Fibroblast of skin of right quadriceps (primary cell): ENCODE measurements around the gene HPSE2.

Source experiments
- DNase-seq: peaks from one replicate; pipeline ENCODE4 v3.0.0-alpha.2; 2013

Gene HPSE2

GRCh38 chr10:98482096-98482495 is 753.6 kb downstream of the HPSE2 start:
- no peak for DNase-seq

GRCh38 chr10:98481404-98481945 is 754.2 kb downstream of the HPSE2 start:
- no peak for DNase-seq

GRCh38 chr10:98478430-98479222 is 757.0 kb downstream of the HPSE2 start:
- peak; percentile 31 for DNase-seq

DNA sequence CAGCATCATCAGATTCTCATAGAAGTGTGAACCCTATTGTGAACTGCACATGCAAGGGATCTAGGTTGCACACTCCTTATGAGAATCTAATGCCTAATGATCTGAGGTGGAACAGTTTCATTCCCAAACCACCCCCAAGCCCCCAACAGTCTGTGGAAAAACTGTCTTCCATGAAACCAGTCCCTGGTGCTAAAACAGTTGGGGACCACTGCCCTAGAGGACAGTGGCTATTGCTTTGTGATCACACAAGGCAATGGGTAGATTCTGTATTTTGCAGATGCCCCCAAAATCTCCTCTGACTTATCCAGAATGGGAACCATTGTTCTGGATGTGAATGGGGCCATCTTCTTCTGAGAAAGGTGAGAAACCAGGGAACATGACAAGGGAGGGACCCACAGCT is 757.8 kb downstream of the HPSE2 start:
- DNase-seq, result no peak

GRCh38 chr10:98474628-98475027 is 761.0 kb downstream of the HPSE2 start:
- DNase-seq, result no peak

DNA sequence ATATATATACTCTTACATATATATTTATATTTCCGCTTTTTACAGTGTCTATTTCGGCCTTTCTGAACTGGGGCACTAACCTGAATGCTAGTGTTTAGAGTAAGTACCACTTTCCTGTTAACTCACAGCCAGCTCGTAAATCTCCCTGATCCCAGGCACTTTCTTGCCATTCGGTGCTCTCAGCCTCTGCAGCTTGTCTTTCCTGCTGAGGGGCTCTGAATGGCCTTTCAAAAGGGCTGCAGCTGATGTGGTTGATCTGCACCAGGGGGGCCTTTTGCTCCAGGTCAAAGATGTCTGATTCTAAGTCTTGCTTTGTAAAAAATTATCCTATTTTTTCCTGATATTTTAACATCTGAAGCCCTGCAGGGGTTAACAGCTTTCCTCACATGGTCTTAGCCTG is 763.5 kb downstream of the HPSE2 start:
- no peak for DNase-seq

- DNase-seq, result no peak
These were observed 764.8 kb downstream of the HPSE2 start for GRCh38 chr10:98470850-98471249.

- no peak for DNase-seq
These were observed 766.4 kb downstream of the HPSE2 start for GRCh38 chr10:98469001-98469931.

DNA sequence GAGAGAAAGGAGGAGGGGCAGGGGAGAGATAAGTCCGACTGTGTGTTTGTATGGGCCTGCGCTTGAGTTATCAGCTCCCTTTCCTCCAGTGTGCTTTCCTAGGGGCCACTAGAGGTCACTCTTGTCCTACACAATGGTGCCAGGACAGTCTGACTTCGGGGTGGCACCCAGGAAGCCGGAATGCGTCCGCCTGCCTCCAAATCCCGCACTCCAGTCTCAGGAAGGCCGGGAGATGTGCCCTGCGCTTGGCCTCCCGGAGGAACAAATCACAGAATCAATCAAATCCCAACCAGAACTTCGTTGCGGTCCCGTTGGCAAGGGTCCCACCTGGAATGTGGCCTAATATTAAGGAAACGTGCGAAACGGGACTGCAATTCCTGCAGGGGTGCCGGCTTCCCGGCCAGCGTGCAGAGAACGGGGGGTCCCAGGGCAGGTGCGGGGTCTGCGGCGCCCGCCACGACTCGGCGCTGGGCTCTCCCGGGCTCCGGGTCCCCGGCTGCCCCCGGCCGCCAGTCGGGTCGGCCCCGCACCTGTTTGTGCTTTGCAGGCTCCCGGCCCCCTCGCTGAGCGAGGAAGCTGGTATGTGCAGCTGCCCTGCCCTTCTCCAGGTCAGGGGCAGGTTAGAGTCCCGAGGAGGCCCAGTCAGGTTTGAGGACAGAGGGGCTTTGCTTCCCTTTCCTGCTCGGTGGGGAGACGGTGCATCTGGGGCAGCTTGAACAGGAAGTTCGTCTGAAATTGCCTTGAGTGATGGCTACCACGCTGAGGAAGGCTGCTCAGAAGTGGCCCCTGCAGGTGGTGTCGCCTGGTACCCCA is 767.9 kb downstream of the HPSE2 start:
- DNase-seq, result peak; percentile 83

GRCh38 chr10:98466861-98467505 is 768.7 kb downstream of the HPSE2 start:
- DNase-seq, result no peak

DNA sequence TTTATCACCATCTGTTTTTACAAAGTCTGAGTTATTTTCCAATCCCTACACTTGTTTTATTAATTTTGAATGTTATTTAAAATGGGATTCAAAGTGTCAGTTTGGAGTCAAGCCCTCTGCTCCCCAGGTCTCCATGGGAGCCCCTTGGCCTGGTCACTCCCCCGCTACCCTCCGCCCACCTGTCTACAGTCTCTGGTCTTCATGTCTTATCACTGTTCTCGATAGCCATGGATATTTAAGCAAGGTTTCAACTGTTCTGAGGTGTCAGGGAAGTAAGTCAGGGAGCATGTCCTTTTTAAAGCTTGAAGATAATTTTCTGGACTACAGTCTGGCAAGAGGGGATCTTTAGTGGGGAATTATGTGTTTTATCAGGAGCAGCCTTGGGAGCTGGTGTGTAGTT is 769.8 kb downstream of the HPSE2 start:
- DNase-seq, result no peak

GRCh38 chr10:98463976-98464754 is 771.5 kb downstream of the HPSE2 start:
- DNase-seq, result no peak

DNA sequence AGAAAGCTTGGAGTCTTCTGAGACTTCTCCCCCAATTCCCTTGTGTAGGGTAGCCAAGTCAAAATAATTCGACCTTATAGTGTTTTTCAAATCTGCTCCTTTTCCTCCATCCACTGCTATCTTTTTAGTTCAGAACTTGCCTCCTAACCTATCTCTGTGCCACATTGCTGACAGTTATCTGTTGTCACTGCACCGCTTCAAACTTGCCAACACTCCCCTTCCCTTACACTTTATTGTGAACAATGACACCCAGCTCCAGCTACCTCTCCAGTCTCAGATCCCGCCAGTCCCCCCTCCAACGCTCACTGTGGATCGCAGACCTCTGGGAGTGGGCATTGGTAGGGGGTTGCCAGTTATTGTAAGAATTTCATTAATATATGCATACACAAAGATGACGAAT is 772.6 kb downstream of the HPSE2 start:
- DNase-seq, result no peak

- DNase-seq, result no peak
These were observed 774.2 kb downstream of the HPSE2 start for GRCh38 chr10:98461500-98461842.

DNA sequence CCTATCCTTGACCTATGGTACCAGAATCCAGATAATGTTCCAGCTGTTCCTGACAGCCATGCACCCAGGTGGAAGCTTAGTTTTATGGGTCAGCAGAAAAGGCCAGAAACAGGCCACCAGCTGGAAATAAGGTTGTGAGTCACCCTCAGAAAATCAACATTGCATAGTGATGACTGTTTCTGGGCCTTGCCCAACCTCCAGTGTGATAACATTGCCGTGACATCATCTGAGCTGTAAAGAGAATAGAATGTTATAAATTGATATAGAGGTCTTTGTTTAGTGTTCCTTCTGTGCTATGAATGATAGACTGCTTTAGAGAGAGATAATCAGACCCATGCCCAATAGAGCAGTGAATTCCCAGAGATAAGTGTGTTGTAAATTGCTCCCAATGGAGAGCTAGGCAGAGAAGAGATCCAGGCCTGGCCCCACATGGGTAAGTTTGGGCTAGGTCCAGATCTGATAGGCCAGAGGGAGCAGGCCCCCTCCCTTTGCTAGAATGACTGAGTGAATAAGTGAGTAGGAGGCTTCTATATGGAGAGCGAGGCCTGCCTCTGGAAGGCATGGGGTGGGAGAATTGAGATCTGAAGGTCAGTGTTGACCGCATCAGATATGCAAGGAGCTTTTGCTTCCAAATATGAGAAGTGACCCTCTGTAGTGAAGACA is 774.7 kb downstream of the HPSE2 start:
- peak; percentile 89 for DNase-seq

DNA sequence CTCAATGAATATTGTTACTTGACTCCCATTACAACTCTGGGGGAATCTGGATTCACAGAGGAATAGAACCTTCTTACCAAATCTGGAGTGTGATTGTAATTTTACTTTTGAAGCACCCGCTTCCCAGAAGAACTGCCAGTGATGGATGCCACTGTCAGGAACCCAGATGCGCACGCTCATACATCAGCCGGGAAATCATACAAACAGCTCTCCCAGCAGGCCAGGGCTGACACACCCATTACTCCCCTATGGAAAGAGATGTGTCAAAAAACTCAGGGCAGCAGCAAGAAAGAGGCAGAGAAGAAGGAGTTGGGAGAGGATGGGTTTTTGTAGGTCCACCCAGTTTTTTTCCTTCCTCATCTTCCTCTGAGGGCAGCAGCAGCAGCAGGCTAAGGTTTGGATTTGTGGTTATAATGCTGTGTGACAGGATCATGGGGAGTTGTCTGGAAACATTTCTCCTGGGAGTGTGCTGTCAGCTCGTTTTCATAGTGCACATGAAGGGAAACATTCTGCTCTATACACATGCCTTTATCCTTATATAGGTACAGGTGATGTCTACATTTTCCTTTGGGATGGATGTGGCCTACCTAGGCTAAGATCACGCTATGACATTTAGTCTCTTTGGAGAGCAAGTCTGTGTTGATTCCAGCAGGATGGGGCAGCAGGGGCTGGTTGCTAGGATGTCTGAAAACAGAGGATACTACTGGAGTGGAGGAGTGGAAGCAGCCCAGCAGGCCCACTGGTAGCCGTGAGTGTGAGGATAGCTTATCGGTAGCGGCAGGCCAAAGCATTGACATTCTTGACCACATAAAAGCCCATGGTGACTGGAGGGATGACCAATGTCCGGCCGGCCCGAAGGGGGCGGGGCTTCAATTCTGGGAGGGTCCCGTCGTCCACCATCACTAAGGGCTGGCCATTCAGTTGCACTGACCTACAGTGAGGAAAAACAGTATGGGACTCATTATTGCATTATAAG is 776.6 kb downstream of the HPSE2 start:
- DNase-seq, result no peak

- no peak for DNase-seq
These were observed 777.9 kb downstream of the HPSE2 start for GRCh38 chr10:98457721-98458120.

GRCh38 chr10:98456686-98457482 is 778.8 kb downstream of the HPSE2 start:
- no peak for DNase-seq

- no peak for DNase-seq
These were observed 779.5 kb downstream of the HPSE2 start for GRCh38 chr10:98456043-98456570.
